Endothelial cell of umbilical vein (primary cell): ENCODE data around the gene SPPL2C. TPM values are rescaled to one million over a fixed set of nuclear protein-coding genes. Genes with fewer than 3 reads are reported as not detected.

ENCODE experiments used
- BruUV-seq: library from RNA; stranded (reverse); fragments of 400-500 nt; replicated peaks from 2 replicates; lab custom pipeline; 2021; lab: Mats Ljungman, UMichigan
- CTCF ChIA-PET: fragments of 300-600, 350-600 bp; sonication (Branson Sonifier 250); formaldehyde crosslinking; loops from one replicate; lab custom pipeline; 2021; ENCODE audit warnings: antibody characterized with exemption, inconsistent platforms; lab: Charles Lee
- POLR2A ChIA-PET: fragments of 300-600, 350-600 bp; sonication (Branson Sonifier 250); formaldehyde crosslinking; loops from one replicate; lab custom pipeline; 2021; ENCODE audit warnings: antibody characterized with exemption, inconsistent platforms; lab: Charles Lee
- DNase-seq: peaks from one replicate; pipeline ENCODE4 v3.0.0-alpha.2; 2011; ENCODE audit warnings: low read depth, low spot score
- FAIRE-seq: peaks from 2 replicates; lab custom pipeline; 2011; peaks lifted over from hg19 to GRCh38; lab: Jason Lieb, UNC
- H2AFZ ChIP-seq: 2 replicates; pipeline ENCODE4 v1.6.0; 2012; ENCODE audit warnings: low read depth, low read length, control low read depth, inconsistent platforms
- H3K27ac ChIP-seq: 2 replicates; pipeline ENCODE4 v1.5.1; 2011; ENCODE audit warnings: low read depth, mild to moderate bottlenecking, control low read depth, low read length, moderate library complexity; ENCODE audit not compliant: insufficient read depth
- H3K27me3 ChIP-seq, 2 experiments: 2 replicates each; pipeline versions ENCODE4 v1.6.0 to v1.6.1; 2011; ENCODE audit warnings: low read length in 2 of 2, mixed read lengths in 1 of 2; ENCODE audit not compliant: control insufficient read depth in 2 of 2, insufficient read depth in 2 of 2
- H3K36me3 ChIP-seq, 2 experiments: 2 replicates in 1 of 2; 3 replicates in 1 of 2; pipeline ENCODE4 v1.5.1; 2011; ENCODE audit warnings: low read length in 2 of 2, mild to moderate bottlenecking in 1 of 2, moderate library complexity in 1 of 2; ENCODE audit not compliant: control insufficient read depth in 2 of 2, insufficient read depth in 2 of 2; ENCODE audit errors: extremely low read depth in 1 of 2
- H3K4me1 ChIP-seq: 3 replicates; pipeline ENCODE4 v1.5.1; 2011; ENCODE audit warnings: mild to moderate bottlenecking, low read length; ENCODE audit not compliant: control insufficient read depth, insufficient read depth; ENCODE audit errors: extremely low read depth
- H3K4me2 ChIP-seq: 2 replicates; pipeline ENCODE4 v1.6.1; 2011; ENCODE audit warnings: low read length, control low read depth, mixed read lengths; ENCODE audit not compliant: insufficient read depth
- H3K4me3 ChIP-seq, 3 experiments: fragments of 200-600 bp in 1 of 3; sonication (generic), shearing (Covaris generic) in 1 of 3; replicated peaks in 1 of 3; 2 replicates each; pipeline ENCODE4 v1.5.1; 2011 to 2016; ENCODE audit warnings: control low read depth in 3 of 3, low read length in 3 of 3, mild to moderate bottlenecking in 2 of 3, inconsistent platforms in 1 of 3, low read depth in 1 of 3, moderate library complexity in 1 of 3; ENCODE audit not compliant: insufficient read depth in 1 of 3
- H3K79me2 ChIP-seq: 2 replicates; pipeline ENCODE4 v1.6.0; 2012; ENCODE audit warnings: low read length, inconsistent platforms; ENCODE audit not compliant: control insufficient read depth, insufficient read depth
- H3K9ac ChIP-seq: replicated peaks from 2 replicates; pipeline ENCODE3; 2011; ENCODE audit warnings: low read length, control low read depth; ENCODE audit not compliant: insufficient read depth; ENCODE audit errors: extremely low read depth
- H3K9me1 ChIP-seq: replicated peaks from 3 replicates; pipeline ENCODE4 v1.6.0; 2011; ENCODE audit warnings: mild to moderate bottlenecking, low read length; ENCODE audit not compliant: control insufficient read depth, insufficient read depth; ENCODE audit errors: extremely low read depth
- H3K9me3 ChIP-seq: replicated peaks from 2 replicates; pipeline ENCODE4 v1.5.1; 2012; ENCODE audit warnings: low read length, inconsistent platforms; ENCODE audit not compliant: control insufficient read depth, insufficient read depth
- H4K20me1 ChIP-seq: replicated peaks from 2 replicates; pipeline ENCODE3; 2011; ENCODE audit warnings: mild to moderate bottlenecking, low read length; ENCODE audit not compliant: control insufficient read depth, insufficient read depth; ENCODE audit errors: extremely low read depth
- CTCF ChIP-seq, 2 donors: IDR thresholded peaks; 1 replicate in 1 of 2; 2 replicates in 1 of 2; pipeline ENCODE4 v1.5.1; 2011; ENCODE audit warnings: low read length in 2 of 2, mild to moderate bottlenecking in 2 of 2, moderate library complexity in 2 of 2, control low read depth in 1 of 2, inconsistent platforms in 1 of 2, low read depth in 1 of 2; ENCODE audit not compliant: insufficient read depth in 1 of 2; ENCODE audit errors: extremely low read depth in 1 of 2
- EZH2 ChIP-seq: IDR thresholded peaks from 2 replicates; pipeline ENCODE4 v1.6.1; 2012; ENCODE audit warnings: borderline replicate concordance, low read depth, mild to moderate bottlenecking, moderate library complexity, low read length, inconsistent platforms; ENCODE audit not compliant: severe bottlenecking
- FOS ChIP-seq: IDR thresholded peaks from 2 replicates; pipeline ENCODE4 v1.6.1; 2011; ENCODE audit warnings: mild to moderate bottlenecking, low read length, moderate library complexity, borderline replicate concordance; ENCODE audit not compliant: insufficient read depth
- GATA2 ChIP-seq: IDR thresholded peaks from 2 replicates; pipeline ENCODE4 v1.7.0; 2011; ENCODE audit warnings: low read depth, mild to moderate bottlenecking, moderate library complexity, mixed read lengths, low read length; ENCODE audit not compliant: insufficient read length, insufficient read depth
- JUN ChIP-seq: IDR thresholded peaks from 2 replicates; pipeline ENCODE4 v1.6.1; 2011; ENCODE audit warnings: borderline replicate concordance, low read depth; ENCODE audit not compliant: insufficient read length, insufficient read depth
- MAX ChIP-seq: IDR thresholded peaks from 2 replicates; pipeline ENCODE4 v1.6.1; 2011; ENCODE audit not compliant: insufficient read depth, insufficient read length
- MYC ChIP-seq: IDR thresholded peaks from one replicate; pipeline ENCODE4 v1.6.1; 2011; ENCODE audit warnings: mild to moderate bottlenecking, low read depth, low read length
- POLR2A ChIP-seq: IDR thresholded peaks from 2 replicates; pipeline ENCODE4 v1.6.1; 2012; ENCODE audit warnings: low read depth, mild to moderate bottlenecking, control low read depth, low read length
- POLR2AphosphoS5 ChIP-seq: IDR thresholded peaks from 2 replicates; pipeline ENCODE4 v1.6.1; 2012; ENCODE audit warnings: low read depth, mild to moderate bottlenecking, control low read depth, low read length, moderate library complexity; ENCODE audit not compliant: insufficient read depth
- dilution Hi-C: fragments of 300-500 bp; cut with MboI; formaldehyde crosslinking; loops from one replicate; pipeline ENCODE4 v1.15.0; 2019; ENCODE audit warnings: low sequenced_read_pairs; ENCODE audit not compliant: extremely low pct_ligation_motif_present
- intact Hi-C: fragments of 100-400 bp; cut with micrococcal nuclease; formaldehyde crosslinking; loops from one replicate; pipeline ENCODE4 v1.10.0; 2022
- polyA plus RNA-seq, 4 experiments: library from polyadenylated mRNA; depleted of rRNA in 3 of 4; stranded (reverse) in 3 of 4; unstranded in 1 of 4; fragments of >200 nt; gene quantifications; 2 replicates each; pipeline versions ENCODE4 v1.2.1 to v1.2.3, GENCODE V29; 2011 to 2012; ENCODE audit warnings: missing spikeins in 1 of 4
- total RNA-seq: library from RNA; stranded (reverse); gene quantifications from 2 replicates; pipeline ENCODE4 v1.2.3, GENCODE V29; 2021

SPPL2C gene
- total and polyA plus RNA-seq, 2 donors (not counting 3 experiments of a cell fraction or from before 2014, with no cell fraction given): not detected

- no peak for FAIRE-seq
- no peaks in the 10 kb centered on the region for H4K20me1 ChIP-seq
- no peak overlapping the region for H3K9ac ChIP-seq
- BruUV-seq: no TSS peak
- no peak overlapping the region for H3K4me2 ChIP-seq
- no peaks in the 10 kb centered on the region for H3K79me2 ChIP-seq
- ChIA-PET CTCF (interaction anchor here (0.6 to 2.8 kb wide), 22 partner anchors 9 to 717 kb away, joined by 3 to 48 read pairs (median 4); partner anchors contain the start of gene ACBD4), POLR2A (no interaction called here)
- TF ChIP-seq FOS (no peak), EZH2 (no peak), CTCF (IDR thresholded peaks at IDR 0.05; ENCODE audit: extremely low read depth in 1 of 2, insufficient read depth in 1 of 2, low read depth in 1 of 2, low read length in 2 of 2) (no peak), POLR2A (no peak), MAX (no peak), GATA2 (no peak), POLR2AphosphoS5 (no peak), MYC (no peak), JUN (no peak)
- no peak overlapping the region for H3K4me3 ChIP-seq
- peaks cover 0 to 4% of the 10 kb centered on the region in 2 experiments for H3K27me3 ChIP-seq
- intact Hi-C loops: loop anchor here (1.0 kb wide), 1 partner anchor 212 kb away; no protein-coding TSS in a partner anchor
- no peaks in the 10 kb centered on the region for H3K4me1 ChIP-seq
- no peaks in the 10 kb centered on the region for H3K9me1 ChIP-seq
- DNase-seq: no peak
- no peak overlapping the region for H2AFZ ChIP-seq
- no peaks in the 10 kb centered on the region for H3K9me3 ChIP-seq
- no peaks in the 10 kb centered on the region for H3K36me3 ChIP-seq
- dilution Hi-C loops: no loop called here
- no peak overlapping the region for H3K27ac ChIP-seq
Measured at GRCh38 chr17:45851873-45852272, 7.2 kb downstream of the SPPL2C start.
